Esophagus (tissue), 2 donors: ENCODE data around the gene COBL. TPM values are rescaled to one million over a fixed set of nuclear protein-coding genes. Genes with fewer than 3 reads are reported as not detected.

Experiments
- H3K27ac ChIP-seq, 2 donors: one replicate each; pipeline ENCODE4 v1.5.1; 2013; ENCODE audit warnings: low read depth in 2 of 2, mild to moderate bottlenecking in 2 of 2, inconsistent platforms in 1 of 2, low read length in 1 of 2, moderate library complexity in 1 of 2
- H3K27me3 ChIP-seq, 2 donors: one replicate each; pipeline ENCODE4 v1.6.1; 2013; ENCODE audit warnings: low read length in 2 of 2, control low read depth in 1 of 2, mild to moderate bottlenecking in 1 of 2; ENCODE audit not compliant: insufficient read depth in 2 of 2, control insufficient read depth in 1 of 2
- H3K36me3 ChIP-seq, 2 donors: one replicate each; pipeline ENCODE4 v1.6.1; 2013; ENCODE audit warnings: low read length in 1 of 2; ENCODE audit not compliant: control insufficient read depth in 2 of 2, insufficient read depth in 2 of 2
- H3K4me1 ChIP-seq, 2 donors: one replicate each; pipeline ENCODE4 v1.6.1; 2013; ENCODE audit warnings: low read length in 1 of 2; ENCODE audit not compliant: control insufficient read depth in 2 of 2, insufficient read depth in 2 of 2
- H3K4me3 ChIP-seq, 2 donors: one replicate each; pipeline ENCODE4 v1.5.1; 2013; ENCODE audit warnings: low read length in 2 of 2, mild to moderate bottlenecking in 2 of 2, low read depth in 1 of 2, moderate library complexity in 1 of 2
- H3K9me3 ChIP-seq, 2 donors: one replicate each; pipeline ENCODE4 v1.6.1; 2013; ENCODE audit warnings: mild to moderate bottlenecking in 2 of 2, low read depth in 1 of 2, low read length in 1 of 2, moderate library complexity in 1 of 2; ENCODE audit not compliant: control insufficient read depth in 2 of 2, insufficient read depth in 1 of 2
- whole genome bisulfite sequencing, 2 donors: extraction: QIAGEN DNeasy Blood & Tissue Kit; methylation state at CpG; one replicate each; pipeline ENCODE4 v1.1.7; 2013; 5-methylcytosine and 5-hydroxymethylcytosine counted together
- polyA plus RNA-seq, 2 donors: library from polyadenylated mRNA; stranded (reverse); fragments of 200-250 nt; gene quantifications; one replicate each; pipeline ENCODE4 v1.2.3, GENCODE V29; 2013
- donor health status: healthy with polysubstance abuse.
- donor health status: Bipolar disorder and iron deficiency.

COBL gene
- polyA plus RNA-seq, 2 donors = 3.6 to 6.1 TPM

DNA sequence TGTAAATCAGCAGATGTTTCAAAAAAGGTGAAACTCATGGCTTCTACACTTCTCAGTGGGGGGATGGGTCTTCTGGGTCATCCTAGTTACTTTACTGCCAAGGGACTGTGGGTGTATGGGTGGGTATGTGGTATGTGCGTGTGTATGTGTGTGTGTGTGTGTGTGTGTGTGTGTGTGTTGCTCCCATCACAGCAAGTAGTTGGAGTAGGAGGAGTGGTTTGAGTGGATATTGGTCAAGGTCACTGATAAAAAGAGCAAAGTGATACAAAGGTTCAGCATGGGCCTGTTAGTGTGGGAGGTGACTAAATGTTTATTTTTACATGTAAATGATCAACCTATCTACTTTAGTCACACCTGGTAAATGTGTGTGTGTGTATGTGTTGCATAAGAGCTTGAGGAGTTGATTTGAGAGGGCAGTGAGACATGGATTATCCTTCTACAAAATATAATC, 11.8 kb upstream of the COBL start:
- Histone ChIP-seq H3K9me3 (no peaks in the 10 kb centered on the region), H3K4me1 (peaks cover 0 to 4% of the 10 kb centered on the region in 2 donors), H3K27me3 (no peaks in the 10 kb centered on the region), H3K4me3 (no peak overlapping the region), H3K36me3 (no peaks in the 10 kb centered on the region), H3K27ac (no peak overlapping the region)
- WGBS, 2 donors = 78 to 88% methylated on average over 1 of the region's 1 CpG

DNA sequence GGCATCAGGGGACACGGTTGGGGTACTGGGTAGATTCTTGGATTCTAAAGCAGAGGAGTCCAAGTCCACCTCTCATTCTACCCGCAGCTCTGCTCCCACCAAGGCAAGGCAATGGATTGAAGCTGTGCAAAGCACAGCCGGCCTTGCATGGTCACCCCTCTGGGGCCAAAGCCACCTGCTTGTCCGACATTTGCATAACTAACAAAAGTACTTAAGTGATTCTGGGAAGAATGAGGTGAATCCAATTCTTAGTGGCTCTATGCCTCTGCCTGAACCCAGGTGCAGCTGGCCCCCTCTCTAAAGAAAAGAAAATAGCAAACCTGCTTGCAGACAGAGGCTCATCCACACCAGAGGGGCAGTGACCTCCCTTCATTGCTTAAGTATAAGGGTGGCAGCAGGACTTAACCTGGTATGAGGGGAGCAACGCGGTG, 10.7 kb upstream of the COBL start:
- H3K4me3 ChIP-seq = no peak overlapping the region
- H3K27me3 ChIP-seq = no peaks in the 10 kb centered on the region
- H3K36me3 ChIP-seq = no peaks in the 10 kb centered on the region
- no peaks in the 10 kb centered on the region for H3K9me3 ChIP-seq
- peaks cover 0 to 4% of the 10 kb centered on the region in 2 donors for H3K4me1 ChIP-seq
- H3K27ac ChIP-seq = no peak overlapping the region
- WGBS, 2 donors = 67 to 70% methylated on average over 6 of the region's 6 CpGs

GRCh38 chr7:51326656-51327286, 10.2 kb upstream of the COBL start:
- Histone ChIP-seq H3K4me1 (peaks cover 0 to 4% of the 10 kb centered on the region in 2 donors), H3K27ac (no peak overlapping the region), H3K9me3 (no peaks in the 10 kb centered on the region), H3K27me3 (no peaks in the 10 kb centered on the region), H3K36me3 (no peaks in the 10 kb centered on the region), H3K4me3 (no peak overlapping the region)
- WGBS, 2 donors = 66 to 76% methylated on average over 14 of the region's 14 CpGs

DNA sequence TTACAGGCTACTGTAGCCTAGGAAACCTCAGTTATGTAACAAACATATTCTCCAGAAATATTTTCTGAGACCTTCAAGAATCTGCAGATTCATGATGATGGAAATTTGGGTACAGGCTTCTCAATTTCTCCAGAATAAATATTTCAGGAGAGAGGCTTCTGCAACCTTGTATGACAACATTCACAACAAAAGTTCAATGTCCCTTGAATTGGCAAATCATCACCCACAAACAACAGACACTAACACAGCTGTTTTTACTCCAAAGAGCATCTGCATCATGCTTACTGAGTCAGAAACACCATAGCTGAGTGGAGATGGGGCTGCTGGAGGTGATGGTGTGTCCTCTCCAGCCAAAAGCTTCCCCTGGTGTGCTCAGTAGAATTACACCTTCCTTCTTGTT, 9.3 kb upstream of the COBL start:
- Histone ChIP-seq H3K27ac (no peak overlapping the region), H3K4me1 (peaks cover 0 to 4% of the 10 kb centered on the region in 2 donors), H3K36me3 (no peaks in the 10 kb centered on the region), H3K4me3 (no peak overlapping the region), H3K9me3 (no peaks in the 10 kb centered on the region), H3K27me3 (no peaks in the 10 kb centered on the region)

DNA sequence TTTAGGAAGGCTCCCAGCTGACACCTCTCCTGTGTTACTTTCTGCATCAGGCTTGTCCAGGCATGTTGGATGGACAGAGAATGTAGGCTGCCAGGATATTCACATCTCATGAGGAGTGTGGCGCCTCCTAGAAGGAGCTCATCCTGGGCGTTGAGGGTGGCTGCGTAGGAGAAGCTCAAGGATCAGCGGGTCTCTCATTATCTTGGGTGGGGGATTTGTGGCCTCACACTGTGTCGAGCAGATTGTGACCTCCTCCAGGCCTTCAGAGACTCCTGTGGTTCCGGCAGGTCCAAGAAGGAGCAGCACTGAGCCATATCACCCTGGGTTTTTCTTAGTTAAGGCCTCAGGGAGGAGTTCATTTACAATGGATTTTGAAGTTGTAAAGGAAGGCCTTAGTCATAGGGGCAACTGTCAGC, 8.7 kb upstream of the COBL start:
- Histone ChIP-seq H3K27ac (no peak overlapping the region), H3K36me3 (no peaks in the 10 kb centered on the region), H3K4me3 (no peak overlapping the region), H3K27me3 (no peaks in the 10 kb centered on the region), H3K4me1 (peaks cover 0 to 4% of the 10 kb centered on the region in 2 donors), H3K9me3 (no peaks in the 10 kb centered on the region)
- 89 to 91% methylated on average over 6 of the region's 6 CpGs for WGBS, 2 donors

DNA sequence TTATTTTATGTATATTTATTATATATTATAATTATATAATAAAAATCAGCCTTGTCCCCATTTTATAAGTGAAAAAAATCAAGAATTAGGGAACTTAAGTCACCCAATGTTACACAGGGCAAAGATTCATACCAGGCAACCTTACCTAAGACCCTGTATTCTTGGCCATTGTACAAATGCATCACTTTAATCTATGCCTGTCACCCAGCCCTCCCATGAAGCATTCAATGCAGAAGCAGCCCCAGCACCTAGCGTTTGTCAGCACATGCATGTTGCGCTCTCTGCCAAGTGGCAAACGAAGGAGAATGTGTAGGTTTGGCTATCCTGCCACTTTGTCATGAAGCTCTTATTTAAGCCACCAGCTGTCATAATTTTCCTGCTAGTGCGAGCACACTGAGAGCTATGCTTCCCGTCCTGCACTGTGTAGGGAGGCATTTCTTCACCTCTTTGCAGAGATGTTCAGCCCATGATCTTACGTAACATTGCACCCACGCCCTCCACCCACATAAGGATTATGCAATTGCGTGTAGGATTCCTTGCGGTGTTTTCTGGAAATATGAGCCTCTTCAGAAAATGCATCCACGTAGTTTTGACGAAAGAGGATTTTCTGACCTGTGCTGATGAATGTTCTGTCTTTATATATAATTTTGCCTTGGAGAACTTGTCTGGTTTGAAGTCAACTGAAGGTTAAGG, 7.7 kb upstream of the COBL start:
- WGBS, 2 donors = 49 to 66% methylated on average over 11 of the region's 11 CpGs
- no peaks in the 10 kb centered on the region for H3K36me3 ChIP-seq
- peaks cover 0 to 4% of the 10 kb centered on the region in 2 donors for H3K4me1 ChIP-seq

GRCh38 chr7:51321961-51322515, 5.4 kb upstream of the COBL start:
- 80 to 82% methylated on average over 11 of the region's 11 CpGs for WGBS, 2 donors
- Histone ChIP-seq H3K9me3 (no peaks in the 10 kb centered on the region), H3K4me3 (no peak overlapping the region), H3K36me3 (no peaks in the 10 kb centered on the region), H3K4me1 (peaks cover 0 to 9% of the 10 kb centered on the region in 2 donors), H3K27ac (no peak overlapping the region), H3K27me3 (no peaks in the 10 kb centered on the region)

More for the DNA sequence above, 7.7 kb upstream of the COBL start:
- H3K27me3 ChIP-seq = no peaks in the 10 kb centered on the region
- no peaks in the 10 kb centered on the region for H3K9me3 ChIP-seq
- peak overlapping the region in 1 of 2 donors; percentile 9 for H3K27ac ChIP-seq
- no peak overlapping the region for H3K4me3 ChIP-seq

GRCh38 chr7:51318886-51319579, 2.4 kb upstream of the COBL start:
- no peaks in the 10 kb centered on the region for H3K36me3 ChIP-seq
- no peaks in the 10 kb centered on the region for H3K27me3 ChIP-seq
- H3K27ac ChIP-seq = no peak overlapping the region
- WGBS, 2 donors = 63 to 77% methylated on average over 6 of the region's 6 CpGs
- peaks cover 0 to 5% of the 10 kb centered on the region in 2 donors for H3K4me1 ChIP-seq
- H3K9me3 ChIP-seq = no peaks in the 10 kb centered on the region
- no peak overlapping the region for H3K4me3 ChIP-seq

GRCh38 chr7:51318001-51318400, 1.4 kb upstream of the COBL start:
- no peaks in the 10 kb centered on the region for H3K27me3 ChIP-seq
- H3K4me1 ChIP-seq = peaks cover 0 to 5% of the 10 kb centered on the region in 2 donors
- H3K9me3 ChIP-seq = no peaks in the 10 kb centered on the region
- no peaks in the 10 kb centered on the region for H3K36me3 ChIP-seq
- no peak overlapping the region for H3K27ac ChIP-seq
- no peak overlapping the region for H3K4me3 ChIP-seq
- 78 to 87% methylated on average over 9 of the region's 9 CpGs for WGBS, 2 donors
